CD14-positive monocyte (primary cell): Measurements from ENCODE around the gene CCDC141. TPM values are rescaled to one million over a fixed set of nuclear protein-coding genes. Genes with fewer than 3 reads are reported as not detected.

Experiments used
- DNase-seq, 3 donors: peaks; one replicate each; pipeline ENCODE4 v3.0.0-alpha.2; 2011 to 2022
- H2AFZ ChIP-seq: 2 replicates; pipeline ENCODE4 v1.6.0; 2012; ENCODE audit warnings: mild to moderate bottlenecking, low read depth, low read length, inconsistent platforms; ENCODE audit not compliant: insufficient read depth, poor library complexity, severe bottlenecking
- H3K27ac ChIP-seq, 2 donors: 1 replicate in 1 of 2; 2 replicates in 1 of 2; pipeline ENCODE4 v1.5.1; 2012 to 2013; ENCODE audit warnings: low read length in 2 of 2, control low read depth in 1 of 2, inconsistent platforms in 1 of 2, low read depth in 1 of 2, mild to moderate bottlenecking in 1 of 2
- H3K27me3 ChIP-seq, 2 donors: one replicate each; pipeline versions ENCODE4 v1.6.0 to v1.6.1; 2011 to 2013; ENCODE audit warnings: low read length in 2 of 2; ENCODE audit not compliant: control insufficient read depth in 2 of 2, insufficient read depth in 2 of 2
- H3K36me3 ChIP-seq, 2 donors: replicated peaks in 1 of 2; 1 replicate in 1 of 2; 2 replicates in 1 of 2; pipeline versions ENCODE4 v1.5.1 to v1.6.1; 2012 to 2013; ENCODE audit warnings: low read length in 2 of 2, control low read depth in 1 of 2, inconsistent platforms in 1 of 2, mild to moderate bottlenecking in 1 of 2; ENCODE audit not compliant: insufficient read depth in 2 of 2, control insufficient read depth in 1 of 2
- H3K4me1 ChIP-seq, 2 donors: 1 replicate in 1 of 2; 2 replicates in 1 of 2; pipeline versions ENCODE4 v1.5.1 to v1.6.1; 2012 to 2013; ENCODE audit warnings: low read length in 2 of 2, control low read depth in 1 of 2, inconsistent platforms in 1 of 2, mild to moderate bottlenecking in 1 of 2, moderate library complexity in 1 of 2; ENCODE audit not compliant: insufficient read depth in 2 of 2, control insufficient read depth in 1 of 2
- H3K4me2 ChIP-seq: replicated peaks from 2 replicates; pipeline ENCODE3; 2012; ENCODE audit warnings: low read length, moderate library complexity, mild to moderate bottlenecking; ENCODE audit not compliant: poor library complexity, severe bottlenecking; ENCODE audit errors: extremely low read depth
- H3K4me3 ChIP-seq, 3 experiments: fragments of 200-600 bp in 1 of 3; sonication (generic) in 1 of 3; replicated peaks in 1 of 3; 1 replicate in 2 of 3; 2 replicates in 1 of 3; pipeline ENCODE4 v1.5.1; 2011 to 2013; ENCODE audit warnings: low read length in 3 of 3, mild to moderate bottlenecking in 3 of 3, control low read depth in 2 of 3, low read depth in 2 of 3, inconsistent platforms in 1 of 3, moderate library complexity in 1 of 3
- H3K79me2 ChIP-seq: 2 replicates; pipeline ENCODE4 v1.6.0; 2012; ENCODE audit warnings: mild to moderate bottlenecking, control low read depth, inconsistent platforms, low read length, moderate library complexity; ENCODE audit not compliant: insufficient read depth
- H3K9ac ChIP-seq: 2 replicates; pipeline ENCODE4 v1.6.0; 2017; ENCODE audit warnings: low read length, mild to moderate bottlenecking; ENCODE audit not compliant: insufficient read depth, poor library complexity, severe bottlenecking
- H3K9me3 ChIP-seq, 2 donors: replicated peaks in 1 of 2; 1 replicate in 1 of 2; 2 replicates in 1 of 2; pipeline versions ENCODE4 v1.5.1 to v1.6.1; 2012 to 2013; ENCODE audit warnings: low read length in 2 of 2, control low read depth in 1 of 2; ENCODE audit not compliant: control insufficient read depth in 1 of 2, insufficient read depth in 1 of 2
- H4K20me1 ChIP-seq: 2 replicates; pipeline ENCODE4 v1.6.0; 2012; ENCODE audit warnings: mild to moderate bottlenecking, low read length, control low read depth, moderate library complexity; ENCODE audit not compliant: insufficient read depth
- H3K27ac Mint-ChIP-seq, 7 donors: one replicate each; pipeline ENCODE4 v1.8.0; 2020; ENCODE audit warnings: mild to moderate bottlenecking in 7 of 7, mixed read lengths in 7 of 7, moderate library complexity in 6 of 7, inconsistent platforms in 2 of 7
- H3K27me3 Mint-ChIP-seq, 3 donors: one replicate each; pipeline ENCODE4 v1.8.0; 2021 to 2022; ENCODE audit warnings: low read depth in 3 of 3, mild to moderate bottlenecking in 3 of 3, mixed read lengths in 3 of 3, moderate library complexity in 3 of 3, inconsistent platforms in 1 of 3
- H3K36me3 Mint-ChIP-seq, 2 donors: one replicate each; pipeline ENCODE4 v1.8.0; 2020; ENCODE audit warnings: mixed read lengths in 2 of 2, inconsistent platforms in 1 of 2, mild to moderate bottlenecking in 1 of 2
- H3K4me1 Mint-ChIP-seq: one replicate; pipeline ENCODE4 v1.8.0; 2020; ENCODE audit warnings: mild to moderate bottlenecking, mixed read lengths
- H3K4me3 Mint-ChIP-seq, 2 donors: one replicate each; pipeline ENCODE4 v1.8.0; 2020; ENCODE audit warnings: mild to moderate bottlenecking in 2 of 2, mixed read lengths in 2 of 2, moderate library complexity in 1 of 2
- H3K9me3 Mint-ChIP-seq, 7 donors: one replicate each; pipeline ENCODE4 v1.8.0; 2020 to 2022; ENCODE audit warnings: mixed read lengths in 7 of 7, mild to moderate bottlenecking in 6 of 7, moderate library complexity in 6 of 7, inconsistent platforms in 2 of 7
- CTCF ChIP-seq: fragments of 200-600 bp; IDR thresholded peaks from one replicate; pipeline ENCODE4 v1.8.0; 2022; ENCODE audit warnings: antibody characterized with exemption, mild to moderate bottlenecking
- WGBS: methylation state at CpG from one replicate; pipeline ENCODE4 v1.1.5; 2013; ENCODE audit warnings: missing lambda C conversion rate; ENCODE audit not compliant: insufficient coverage; 5-methylcytosine and 5-hydroxymethylcytosine counted together
- intact Hi-C, 2 donors: fragments of 100-400 bp; cut with micrococcal nuclease; formaldehyde crosslinking; loops; one replicate each; pipeline versions ENCODE4 v1.15.0 to v1.15.1; 2023
- polyA plus RNA-seq, 3 donors: library from polyadenylated mRNA; depleted of rRNA in 1 of 3; unstranded in 2 of 3; stranded (reverse) in 1 of 3; fragments of 300-500 nt in 2 of 3; fragments of >200 nt in 1 of 3; fragmentation: Illumina TruSeq in 2 of 3; gene quantifications; 1 replicate in 2 of 3; 2 replicates in 1 of 3; pipeline ENCODE4 v1.2.3, GENCODE V29; 2012 to 2021

The CCDC141 gene
- polyA plus RNA-seq, 3 donors, result not detected

GRCh38 chr2:178891265-178891958 lies 158.5 kb downstream of the CCDC141 start:
- no peaks in the 10 kb centered on the region for H3K4me1 Mint-ChIP-seq
- Histone ChIP-seq H3K4me2 (no peak overlapping the region), H3K27me3 (no peaks in the 10 kb centered on the region), H3K4me3 (no peak overlapping the region), H3K9me3 (no peaks in the 10 kb centered on the region), H3K9ac (no peak overlapping the region), H3K36me3 (no peaks in the 10 kb centered on the region), H4K20me1 (no peaks in the 10 kb centered on the region), H3K4me1 (no peaks in the 10 kb centered on the region), H3K27ac (no peak overlapping the region), H3K79me2 (no peaks in the 10 kb centered on the region), H2AFZ (no peak overlapping the region)
- peak; percentile 36 to 52 (median 46) for DNase-seq
- intact Hi-C loops, result no loop called here
- no peaks in the 10 kb centered on the region for H3K9me3 Mint-ChIP-seq
- no peak overlapping the region for H3K27ac Mint-ChIP-seq
- no peak overlapping the region for H3K4me3 Mint-ChIP-seq
- peak; percentile 98 for TF ChIP-seq CTCF
- no peaks in the 10 kb centered on the region for H3K36me3 Mint-ChIP-seq
- peaks cover 0 to 1% (median 0%) of the 10 kb centered on the region in 3 donors for H3K27me3 Mint-ChIP-seq
- WGBS, result no CpG with 5 or more reads among the region's 3 CpGs

GRCh38 chr2:178886006-178886405 lies 163.9 kb downstream of the CCDC141 start:
- H3K4me3 ChIP-seq, result no peak overlapping the region
- Mint-ChIP-seq H3K4me3 (no peak overlapping the region), H3K9me3 (peaks cover 0 to 2% (median 0%) of the 10 kb centered on the region in 7 donors), H3K36me3 (no peaks in the 10 kb centered on the region), H3K27ac (no peak overlapping the region), H3K27me3 (peaks cover 0 to 4% (median 0%) of the 10 kb centered on the region in 3 donors), H3K4me1 (no peaks in the 10 kb centered on the region)
- WGBS, result no CpG with 5 or more reads among the region's 3 CpGs
- H3K27me3 ChIP-seq, result no peaks in the 10 kb centered on the region
- no peak overlapping the region for H3K9ac ChIP-seq
- no peaks in the 10 kb centered on the region for H3K36me3 ChIP-seq
- intact Hi-C loops, result no loop called here
- no peak overlapping the region for H3K4me2 ChIP-seq
- H3K27ac ChIP-seq, result no peak overlapping the region
- DNase-seq, result no peak
- H3K79me2 ChIP-seq, result no peaks in the 10 kb centered on the region
- H2AFZ ChIP-seq, result no peak overlapping the region
- TF ChIP-seq CTCF, result no peak
- no peaks in the 10 kb centered on the region for H4K20me1 ChIP-seq
- no peaks in the 10 kb centered on the region for H3K9me3 ChIP-seq
- H3K4me1 ChIP-seq, result no peaks in the 10 kb centered on the region
